Gastrocnemius medialis (tissue), 4 donors: Measurements from ENCODE around the gene ASB3.

ENCODE experiments used
- CTCF ChIP-seq, 5 experiments: fragments of 450-650 bp in 3 of 5; fragments of 200-600 bp in 2 of 5; sonication (generic) in 2 of 5; IDR thresholded peaks in 4 of 5; conservative IDR thresholded peaks in 1 of 5; 1 replicate in 4 of 5; 2 replicates in 1 of 5; pipeline ENCODE4 v1.5.1; 2016 to 2019; ENCODE audit warnings: antibody characterized with exemption in 5 of 5, mild to moderate bottlenecking in 3 of 5, moderate library complexity in 3 of 5
- POLR2A ChIP-seq, 2 donors: fragments of 450-650 bp; IDR thresholded peaks; one replicate each; pipeline ENCODE4 v1.6.1; 2017; ENCODE audit warnings: antibody characterized with exemption in 2 of 2, mild to moderate bottlenecking in 2 of 2, moderate library complexity in 2 of 2

GRCh38 chr2:53690876-53691275, 95.9 kb downstream of the ASB3 start:
- no peak for TF ChIP-seq CTCF (IDR thresholded peaks at IDR 0.05 in 4 of 5, conservative IDR thresholded peaks at IDR 0.05 in 1 of 5)
- no peak for TF ChIP-seq POLR2A (IDR thresholded peaks at IDR 0.05)
